ENCODE results near the gene UBR1.

The UBR1 gene

DNA sequence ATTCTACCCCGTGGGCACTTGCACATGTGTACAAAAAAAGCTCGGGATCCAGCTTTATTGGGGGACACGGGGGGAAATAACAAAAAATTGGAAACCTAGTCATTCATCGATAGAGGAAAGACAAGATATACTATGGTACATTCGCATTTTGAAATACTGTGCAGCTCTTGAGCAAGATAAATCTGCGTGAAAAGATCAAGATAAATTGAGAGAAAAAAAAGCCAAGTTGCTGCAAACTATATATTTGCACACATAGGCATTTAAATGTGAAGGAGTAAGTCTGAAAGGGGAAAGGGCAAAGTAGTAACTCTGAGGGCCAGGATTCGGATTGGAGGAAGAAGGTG lies 620 bp upstream of the UBR1 start:
- DNase-seq = no peak

DNA sequence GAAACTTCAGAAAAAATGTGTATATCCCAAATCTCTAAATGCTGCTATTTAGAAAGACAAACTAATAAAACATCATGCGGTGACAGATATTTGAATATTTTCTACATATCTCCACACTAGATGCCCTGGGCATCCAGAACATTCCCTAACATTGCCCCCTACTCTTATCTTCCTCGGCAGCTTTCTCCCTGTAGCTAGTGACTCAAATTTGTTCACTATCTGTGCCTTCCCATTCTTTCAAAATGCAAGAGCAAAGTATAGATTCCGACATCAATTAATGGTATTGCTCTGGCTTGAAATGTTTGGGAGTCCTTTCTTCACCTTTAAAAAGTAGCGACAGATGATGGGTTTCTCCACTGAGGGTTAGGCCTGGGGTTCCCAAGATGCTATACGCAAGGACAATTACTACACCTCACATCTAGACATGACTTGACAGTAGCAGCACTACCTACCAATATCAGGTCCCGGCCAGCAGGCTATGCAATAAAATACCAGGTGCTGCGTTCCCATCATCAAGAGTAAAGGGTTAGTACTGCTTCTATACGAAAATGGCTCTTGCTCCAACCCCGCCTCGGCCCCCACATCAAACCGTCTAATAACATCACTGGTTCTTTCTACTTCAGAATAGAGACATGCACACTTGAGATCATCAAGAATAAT lies 631 bp downstream of the UBR1 start:
- DNase-seq = no peak

GRCh38 chr15:43104426-43104825 lies 1.4 kb downstream of the UBR1 start:
- no peak for DNase-seq

GRCh38 chr15:43103907-43104306 lies 1.9 kb downstream of the UBR1 start:
- DNase-seq = no peak

- DNase-seq = no peak
Measured at GRCh38 chr15:43102187-43102586, 3.7 kb downstream of the UBR1 start.

GRCh38 chr15:43100971-43101370 lies 4.9 kb downstream of the UBR1 start:
- no peak for DNase-seq

- no peak for DNase-seq
Measured at GRCh38 chr15:43099105-43099845, 6.6 kb downstream of the UBR1 start.

DNA sequence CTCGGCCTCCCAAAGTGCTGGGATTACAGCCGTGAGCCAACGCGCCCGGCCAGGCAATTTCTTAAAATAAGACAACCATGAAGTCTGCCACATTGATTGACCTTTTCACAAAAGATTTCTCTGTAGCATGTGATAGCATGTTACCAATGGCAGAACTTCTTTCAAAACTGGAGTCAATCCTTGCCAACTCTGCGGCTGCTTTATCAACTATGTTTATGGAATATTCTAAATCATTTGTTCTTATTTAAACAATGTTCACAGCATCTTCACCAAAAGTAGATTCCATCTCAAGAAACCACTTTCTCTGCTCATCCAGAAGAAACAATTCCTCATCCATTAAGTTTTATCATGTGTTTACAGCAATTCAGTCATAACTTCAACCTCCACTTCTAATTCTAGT lies 9.4 kb downstream of the UBR1 start:
- no peak for DNase-seq

DNA sequence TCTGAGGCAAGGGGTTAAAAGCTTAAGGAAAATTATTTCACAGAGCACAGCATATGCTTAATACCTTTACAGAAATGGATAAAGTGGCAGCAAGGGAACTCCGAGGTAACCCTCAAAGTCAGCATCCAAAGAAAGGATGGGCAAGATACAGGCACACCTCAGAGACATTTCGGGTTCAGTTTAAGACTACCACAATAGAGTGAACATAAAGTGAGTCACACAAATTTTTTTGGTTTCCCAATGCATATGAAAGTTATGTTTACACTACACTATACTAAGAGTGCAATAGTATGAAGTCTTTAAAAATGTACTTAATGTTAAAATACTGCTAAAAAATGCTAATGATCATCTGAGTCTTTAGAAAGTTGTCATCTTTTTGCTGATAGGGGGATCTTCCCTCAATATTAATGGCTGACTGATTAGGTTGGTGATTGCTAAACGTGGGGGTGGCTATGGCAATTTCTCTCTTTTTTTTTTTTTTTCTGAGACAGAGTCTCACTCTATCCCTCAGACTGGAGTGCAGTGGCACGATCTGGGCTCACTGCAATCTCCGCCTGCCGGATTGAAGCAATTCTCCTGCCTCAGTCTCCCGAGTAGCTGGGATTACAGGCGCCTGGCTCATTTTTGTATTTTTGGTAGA lies 10.0 kb downstream of the UBR1 start:
- DNase-seq = no peak

DNA sequence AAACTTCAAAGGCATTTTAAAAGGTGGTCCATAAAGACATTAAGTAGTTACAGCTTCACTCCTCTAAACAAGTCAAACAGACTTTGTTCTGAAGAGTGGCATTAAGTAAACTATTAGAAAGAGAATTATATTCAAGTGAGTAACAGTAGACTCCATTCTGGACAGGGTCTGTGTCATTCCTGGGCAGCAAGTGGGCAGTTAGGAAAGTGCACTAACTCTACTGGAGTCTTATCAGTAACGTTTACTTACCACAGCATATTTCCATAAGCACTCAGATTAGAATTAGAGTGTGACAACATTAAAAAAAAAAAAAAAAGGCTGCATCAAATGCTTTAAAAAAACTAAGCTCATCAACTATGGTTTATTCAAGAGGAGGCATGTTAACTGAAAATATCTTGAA lies 10.6 kb downstream of the UBR1 start:
- DNase-seq = no peak

GRCh38 chr15:43094416-43095030 lies 11.3 kb downstream of the UBR1 start:
- no peak for DNase-seq

GRCh38 chr15:43093026-43093425 lies 12.8 kb downstream of the UBR1 start:
- DNase-seq = no peak

DNA sequence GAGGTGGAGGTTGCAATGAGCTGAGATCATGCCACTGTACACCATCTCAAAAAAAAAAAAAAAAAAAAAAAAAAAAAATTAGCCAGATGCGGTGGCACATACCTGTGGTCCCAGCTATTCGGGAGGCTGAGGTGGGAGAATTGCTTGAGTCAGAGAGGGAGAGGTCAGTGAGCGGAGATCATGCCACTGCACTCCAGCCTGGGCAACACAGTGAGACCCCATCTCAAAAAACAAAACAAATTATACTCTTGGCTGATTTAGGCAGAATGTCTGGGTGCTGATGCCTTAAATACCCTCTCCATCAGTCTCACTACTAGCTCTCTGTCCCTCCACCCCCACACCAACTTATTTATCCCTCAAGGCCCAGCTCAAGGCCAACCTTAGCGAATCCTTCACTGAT lies 14.0 kb downstream of the UBR1 start:
- no peak for DNase-seq

DNA sequence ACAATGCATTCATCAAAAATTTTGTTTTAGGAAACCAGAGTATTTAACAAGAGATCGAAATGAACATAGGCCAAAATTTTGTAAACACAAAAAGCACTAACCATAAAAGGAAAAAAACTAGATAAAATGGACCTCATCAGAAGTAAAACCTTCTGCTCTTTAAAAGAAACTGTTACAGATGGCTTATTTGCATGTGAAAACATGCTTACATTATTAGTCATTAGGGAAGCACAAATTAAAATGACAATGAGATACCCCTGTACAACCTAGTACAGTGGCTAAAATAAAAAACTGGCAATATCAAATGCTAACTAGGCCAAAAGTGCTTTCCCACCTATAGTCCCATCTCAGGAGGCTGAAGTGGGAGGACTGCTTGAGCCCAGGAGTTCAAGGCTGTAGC lies 19.3 kb downstream of the UBR1 start:
- no peak for DNase-seq

- DNase-seq = no peak
Measured at GRCh38 chr15:43085921-43086320, 19.9 kb downstream of the UBR1 start.

GRCh38 chr15:43082509-43082908 lies 23.3 kb downstream of the UBR1 start:
- DNase-seq = no peak

- no peak for DNase-seq
Measured at GRCh38 chr15:43081283-43081682, 24.6 kb downstream of the UBR1 start.

DNA sequence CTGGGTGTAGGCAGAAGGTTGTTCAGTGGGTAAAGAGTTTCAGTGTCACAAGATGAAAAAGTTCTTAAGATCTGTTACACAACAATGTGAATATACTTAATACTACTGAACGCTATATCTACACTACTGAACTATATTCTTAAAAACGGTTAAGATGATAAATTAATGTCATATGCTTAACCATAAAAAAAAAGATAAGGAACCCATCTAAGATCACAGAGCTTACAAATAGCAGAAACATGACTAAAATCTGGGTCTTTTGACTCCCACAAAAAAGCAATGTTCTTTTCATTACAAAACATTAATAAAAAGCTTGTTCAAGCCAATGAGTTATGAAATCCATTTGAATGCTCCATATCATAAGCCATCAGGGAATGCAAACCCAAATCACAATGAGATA lies 34.4 kb downstream of the UBR1 start:
- no peak for DNase-seq

GRCh38 chr15:43070893-43071292 lies 34.9 kb downstream of the UBR1 start:
- no peak for DNase-seq

DNA sequence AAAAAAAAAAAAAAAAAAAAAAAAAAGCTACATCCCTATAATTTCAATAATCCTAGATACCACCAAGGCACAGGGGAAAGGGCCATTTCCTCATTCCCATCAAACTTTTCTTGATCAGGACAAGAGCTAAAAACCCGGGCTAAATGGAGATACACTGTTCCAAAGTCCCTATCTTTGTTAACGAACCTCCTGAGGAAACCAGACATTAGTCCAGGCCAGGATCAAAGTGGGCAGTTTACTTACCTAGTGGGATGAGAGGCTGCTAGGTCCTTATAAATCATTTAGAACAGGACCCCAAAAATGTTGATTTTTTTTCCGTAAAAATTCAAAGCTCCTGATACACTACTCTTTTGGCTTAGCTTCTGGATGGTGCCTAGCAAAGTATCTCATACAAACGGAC lies 35.6 kb downstream of the UBR1 start:
- DNase-seq = no peak

- DNase-seq = no peak
Measured at GRCh38 chr15:43067717-43068461, 37.9 kb downstream of the UBR1 start.

DNA sequence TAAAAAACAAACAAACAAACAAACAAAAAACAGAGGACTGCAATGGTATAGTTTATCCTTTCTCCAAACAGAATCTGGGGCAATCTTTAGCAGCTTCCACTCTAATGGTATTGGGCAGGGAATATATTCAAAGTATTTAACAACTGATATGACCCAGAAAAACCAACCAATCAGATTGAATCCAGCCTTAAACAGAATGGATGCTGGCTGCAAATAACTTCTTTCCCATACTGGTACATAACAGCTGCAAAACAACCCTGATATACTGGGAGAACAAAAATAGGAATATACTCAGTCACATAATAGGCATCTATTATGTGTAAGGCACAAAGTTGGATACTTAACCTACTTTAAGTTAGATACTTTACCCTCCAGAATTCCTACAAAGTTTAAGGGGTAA lies 49.1 kb downstream of the UBR1 start:
- DNase-seq = no peak

DNA sequence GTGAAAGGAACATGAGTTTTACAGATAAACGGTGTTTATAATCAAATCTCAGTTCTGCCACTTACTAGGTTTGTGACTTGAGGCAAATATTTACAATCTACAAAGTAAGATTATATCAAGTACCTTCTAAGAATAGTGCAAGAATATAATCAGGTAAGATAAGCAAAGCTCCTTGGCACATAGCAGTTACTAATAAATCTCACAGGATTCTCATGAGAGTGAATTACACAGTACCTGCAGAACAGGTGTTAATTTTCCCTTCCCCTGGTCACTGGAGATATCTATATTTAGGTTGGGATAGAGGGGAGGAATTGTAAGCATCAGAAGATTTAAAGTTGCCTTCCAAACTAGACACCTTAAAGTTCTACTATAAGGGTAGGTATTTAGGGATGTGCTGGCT lies 53.0 kb downstream of the UBR1 start:
- DNase-seq = no peak

All from NK-92 treated with Interleukin-12 subunit alpha and Interleukin-12 subunit beta, amount 100 ng/mL, for 24 hours (cell line).